Common myeloid progenitor, CD34-positive (primary cell): ENCODE measurements around the gene UPK1B.
A peak's percentile ranks its signal among the peaks of the same experiment; 100 is the strongest.
"Not testable (repeated sequence)": the region's sequence is repeated elsewhere in the genome, so short reads cannot be mapped to it uniquely, and the experiment has no call there.

ENCODE experiments used
- CTCF ChIA-PET: fragments of 350-600 bp; sonication (Branson Sonifier 250); formaldehyde crosslinking; loops from one replicate; lab custom pipeline; 2021; ENCODE audit warnings: antibody characterized with exemption; lab: Charles Lee
- POLR2A ChIA-PET: fragments of 350-600 bp; sonication (Branson Sonifier 250); formaldehyde crosslinking; loops from one replicate; lab custom pipeline; 2021; ENCODE audit warnings: antibody characterized with exemption; lab: Charles Lee
- DNase-seq, 3 donors: peaks; one replicate each; pipeline versions ENCODE4 v3.0.0 to v3.0.0-alpha.2; 2013
- H3K27ac ChIP-seq, 2 experiments: 1 replicate in 1 of 2; 2 replicates in 1 of 2; pipeline ENCODE4 v1.7.0; 2013; ENCODE audit warnings: inconsistent platforms in 2 of 2, low read length in 2 of 2, mild to moderate bottlenecking in 2 of 2, low read depth in 1 of 2, moderate library complexity in 1 of 2; ENCODE audit not compliant: severe bottlenecking in 2 of 2, insufficient read depth in 1 of 2, poor library complexity in 1 of 2
- H3K27me3 ChIP-seq, 5 experiments: replicated peaks in 2 of 5; 1 replicate in 3 of 5; 2 replicates in 2 of 5; pipeline versions ENCODE4 v1.6.1 to v1.7.0; 2013; ENCODE audit warnings: low read length in 4 of 5, mild to moderate bottlenecking in 2 of 5, moderate library complexity in 2 of 5, inconsistent platforms in 1 of 5; ENCODE audit not compliant: insufficient read depth in 5 of 5, control insufficient read depth in 4 of 5
- H3K36me3 ChIP-seq, 4 experiments: 1 replicate in 2 of 4; 2 replicates in 2 of 4; pipeline versions ENCODE4 v1.6.1 to v1.7.0; 2013; ENCODE audit warnings: low read length in 3 of 4, control low read depth in 1 of 4, mild to moderate bottlenecking in 1 of 4; ENCODE audit not compliant: control insufficient read depth in 4 of 4, insufficient read depth in 4 of 4
- H3K4me1 ChIP-seq, 4 experiments: 1 replicate in 3 of 4; 2 replicates in 1 of 4; pipeline versions ENCODE4 v1.6.1 to v1.7.1; 2013; ENCODE audit warnings: low read length in 3 of 4, mild to moderate bottlenecking in 3 of 4, control low read depth in 1 of 4, inconsistent platforms in 1 of 4, moderate library complexity in 1 of 4; ENCODE audit not compliant: control insufficient read depth in 4 of 4, insufficient read depth in 4 of 4; ENCODE audit errors: control extremely low read depth in 1 of 4
- H3K4me3 ChIP-seq, 7 experiments: 1 replicate in 4 of 7; 2 replicates in 3 of 7; pipeline versions ENCODE4 v1.5.1 to v1.7.0; 2013; ENCODE audit warnings: mild to moderate bottlenecking in 7 of 7, low read length in 6 of 7, moderate library complexity in 6 of 7, inconsistent platforms in 2 of 7, low read depth in 2 of 7, control low read depth in 1 of 7; ENCODE audit not compliant: insufficient read depth in 4 of 7, control insufficient read depth in 1 of 7; ENCODE audit errors: extremely low read depth in 1 of 7
- H3K9me3 ChIP-seq, 5 experiments: 1 replicate in 4 of 5; 2 replicates in 1 of 5; pipeline versions ENCODE4 v1.6.1 to v1.7.1; 2013; ENCODE audit warnings: low read length in 4 of 5, mild to moderate bottlenecking in 2 of 5, inconsistent platforms in 1 of 5, low read depth in 1 of 5, moderate library complexity in 1 of 5; ENCODE audit not compliant: control insufficient read depth in 4 of 5, insufficient read depth in 2 of 5; ENCODE audit errors: control extremely low read depth in 1 of 5
- WGBS: methylation state at CpG from one replicate; pipeline ENCODE4 v1.1.5; 2013; ENCODE audit not compliant: insufficient coverage; 5-methylcytosine and 5-hydroxymethylcytosine counted together

Gene UPK1B

GRCh38 chr3:119237299-119237698 lies 63.9 kb downstream of the UPK1B start:
- ChIA-PET POLR2A (interaction anchor here (0.7 kb wide), 1 partner anchor 56 kb away, joined by 3 read pairs; no protein-coding TSS in a partner anchor), CTCF (interaction anchor here (0.7 to 0.8 kb wide), 2 partner anchors 112 to 116 kb away, joined by 3 read pairs; no protein-coding TSS in a partner anchor)
- no peak overlapping the region for H3K27ac ChIP-seq
- peaks cover 0 to 33% (median 24%) of the 10 kb centered on the region in 4 experiments for H3K36me3 ChIP-seq
- H3K9me3 ChIP-seq: no peaks in the 10 kb centered on the region
- no peaks in the 10 kb centered on the region for H3K27me3 ChIP-seq
- no peak for DNase-seq
- H3K4me1 ChIP-seq: peaks cover 17 to 34% (median 26%) of the 10 kb centered on the region in 4 experiments
- H3K4me3 ChIP-seq: no peak overlapping the region

GRCh38 chr3:119238363-119238762 lies 65.0 kb downstream of the UPK1B start:
- Histone ChIP-seq H3K4me1 (peaks cover 17 to 34% (median 26%) of the 10 kb centered on the region in 4 experiments), H3K27ac (no peak overlapping the region), H3K9me3 (no peaks in the 10 kb centered on the region), H3K36me3 (peaks cover 0 to 26% (median 17%) of the 10 kb centered on the region in 4 experiments), H3K4me3 (peak overlapping the region in 3 of 7 experiments; percentile 17 to 30 (median 28)), H3K27me3 (no peaks in the 10 kb centered on the region)
- ChIA-PET POLR2A (no interaction called here), CTCF (interaction anchor here (1.0 kb wide), 1 partner anchor 84 kb away, joined by 4 read pairs; no protein-coding TSS in a partner anchor)
- no CpG with 5 or more reads among the region's 4 CpGs for WGBS
- peak in 2 of 3 donors; percentile 50 to 53 for DNase-seq

GRCh38 chr3:119239206-119239820 lies 65.9 kb downstream of the UPK1B start:
- peak; percentile 22 to 66 (median 53) for DNase-seq
- ChIA-PET CTCF (interaction anchor here (1.0 to 2.9 kb wide), 3 partner anchors 83 to 357 kb away, joined by 4 to 14 read pairs (median 4); no protein-coding TSS in a partner anchor), POLR2A (no interaction called here)
- Histone ChIP-seq H3K36me3 (peaks cover 0 to 19% (median 12%) of the 10 kb centered on the region in 4 experiments), H3K27me3 (no peaks in the 10 kb centered on the region), H3K4me1 (peaks cover 17 to 34% (median 26%) of the 10 kb centered on the region in 4 experiments), H3K9me3 (no peaks in the 10 kb centered on the region), H3K27ac (peak overlapping the region; percentile 58 to 82), H3K4me3 (peak overlapping the region in 6 of 7 experiments; percentile 21 to 87 (median 78))
- 0% methylated on average over 2 of the region's 5 CpGs for WGBS

GRCh38 chr3:119240101-119240590 lies 66.7 kb downstream of the UPK1B start:
- ChIA-PET CTCF (interaction anchor here (1.0 to 2.9 kb wide), 12 partner anchors 18 to 358 kb away, joined by 3 to 14 read pairs (median 5); partner anchors contain the start of gene TEX55), POLR2A (interaction anchor here (1.6 kb wide), 1 partner anchor 82 kb away, joined by 7 read pairs; no protein-coding TSS in a partner anchor)
- Histone ChIP-seq H3K27me3 (no peaks in the 10 kb centered on the region), H3K4me3 (peak overlapping the region; percentile 55 to 91 (median 78)), H3K27ac (peak overlapping the region; percentile 58 to 82), H3K9me3 (peaks cover 0 to under 1% (median 0%) of the 10 kb centered on the region in 5 experiments), H3K36me3 (peaks cover 0 to 13% (median 7%) of the 10 kb centered on the region in 4 experiments), H3K4me1 (peaks cover 17 to 34% (median 26%) of the 10 kb centered on the region in 4 experiments)
- peak; percentile 7 to 64 (median 48) for DNase-seq
- WGBS: 0% methylated on average over 16 of the region's 16 CpGs

GRCh38 chr3:119240591-119241434 lies 67.4 kb downstream of the UPK1B start, which contains the start of gene B4GALT4:
TSS of gene B4GALT4 (minus strand) at chr3:119240878. CDS start at chr3:119230099, 10,779 bp downstream.
- peak within 1 kb of the TSS; percentile 55 to 91 (median 78) for H3K4me3 ChIP-seq
- peaks cover 0 to 8% (median 1%) of the 10 kb centered on the region in 4 experiments for H3K36me3 ChIP-seq
- DNase-seq: peak; percentile 72 to 79 (median 76)
- H3K4me1 ChIP-seq: peaks cover 17 to 34% (median 26%) of the 10 kb centered on the region in 4 experiments
- CTCF ChIA-PET: interaction anchor here (0.7 to 2.9 kb wide), 20 partner anchors 9 to 585 kb away, joined by 3 to 14 read pairs (median 5); partner anchors contain the start of gene TEX55
- POLR2A ChIA-PET: interaction anchor here (0.8 to 1.6 kb wide), 2 partner anchors 82 to 112 kb away, joined by 5 to 7 read pairs; no protein-coding TSS in a partner anchor
- peak within 1 kb of the TSS; percentile 58 to 82 for H3K27ac ChIP-seq
- H3K9me3 ChIP-seq: peaks cover 0 to 4% (median 0%) of the 10 kb centered on the region in 5 experiments
- WGBS: 0% methylated on average over 54 of the region's 70 CpGs
- no peaks in the 10 kb centered on the region for H3K27me3 ChIP-seq

- H3K27ac ChIP-seq, POLR2A ChIA-PET, H3K36me3 ChIP-seq, H3K27me3 ChIP-seq, H3K4me3 ChIP-seq, H3K9me3 ChIP-seq, DNase-seq: not testable (repeated sequence)
- CTCF ChIA-PET: interaction anchor here (1.9 to 2.0 kb wide), 2 partner anchors 97 to 110 kb away, joined by 5 to 14 read pairs; partner anchors contain the start of gene TEX55
- 97% methylated on average over 17 of the region's 49 CpGs for WGBS
- H3K4me1 ChIP-seq: peaks cover 7 to 28% (median 22%) of the 10 kb centered on the region in 4 experiments
These were observed 69.1 kb downstream of the UPK1B start for GRCh38 chr3:119242387-119243057.
